SJSA1 (cell line): ENCODE measurements around the gene GAL3ST2. TPM values are rescaled to one million over a fixed set of nuclear protein-coding genes. Genes with fewer than 3 reads are reported as not detected.

ENCODE experiments used
- total RNA-seq: library from RNA; depleted of rRNA; stranded (reverse); fragments of >200 nt; shearing (Covaris generic); gene quantifications from 2 replicates; pipeline ENCODE4 v1.2.3, GENCODE V29; 2014; rRNA removed

Gene GAL3ST2
- total RNA-seq, 1 experiment from 2014 or later: not detected

Other genes starting within 250 kb of the GAL3ST2 start
- gene BOK, start 218.1 kb upstream of the GAL3ST2 start, total RNA-seq: 337 and 338 TPM in 2 replicates
- 50.3 and 54.9 TPM in 2 replicates for gene THAP4, start 139.7 kb upstream of the GAL3ST2 start, total RNA-seq
- 80.9 and 105 TPM in 2 replicates for gene ATG4B, start 139.1 kb upstream of the GAL3ST2 start, total RNA-seq
- 115 and 177 TPM in 2 replicates for gene DTYMK, start 90.0 kb upstream of the GAL3ST2 start, total RNA-seq
- gene ING5, start 74.8 kb upstream of the GAL3ST2 start, total RNA-seq: 20.5 and 23.2 TPM in 2 replicates
- gene D2HGDH, start 42.2 kb upstream of the GAL3ST2 start, total RNA-seq: 7.4 and 26.9 TPM in 2 replicates
- gene NEU4, start 32.4 kb downstream of the GAL3ST2 start, total RNA-seq: not detected in 2 replicates
- gene PDCD1, start 82.1 kb downstream of the GAL3ST2 start, total RNA-seq: not detected in 2 replicates
- not detected in 2 replicates for gene RTP5, start 92.9 kb downstream of the GAL3ST2 start, total RNA-seq